HG03520 (cell line): ENCODE measurements around the gene RMI2.

Source experiments
- ATAC-seq: cut with Tn5 transposase; IDR thresholded peaks from one replicate; pipeline ENCODE4 v1.9.1; 2021; ENCODE audit warnings: mild to moderate bottlenecking, moderate library complexity; ENCODE audit not compliant: unreplicated experiment

The RMI2 gene

DNA sequence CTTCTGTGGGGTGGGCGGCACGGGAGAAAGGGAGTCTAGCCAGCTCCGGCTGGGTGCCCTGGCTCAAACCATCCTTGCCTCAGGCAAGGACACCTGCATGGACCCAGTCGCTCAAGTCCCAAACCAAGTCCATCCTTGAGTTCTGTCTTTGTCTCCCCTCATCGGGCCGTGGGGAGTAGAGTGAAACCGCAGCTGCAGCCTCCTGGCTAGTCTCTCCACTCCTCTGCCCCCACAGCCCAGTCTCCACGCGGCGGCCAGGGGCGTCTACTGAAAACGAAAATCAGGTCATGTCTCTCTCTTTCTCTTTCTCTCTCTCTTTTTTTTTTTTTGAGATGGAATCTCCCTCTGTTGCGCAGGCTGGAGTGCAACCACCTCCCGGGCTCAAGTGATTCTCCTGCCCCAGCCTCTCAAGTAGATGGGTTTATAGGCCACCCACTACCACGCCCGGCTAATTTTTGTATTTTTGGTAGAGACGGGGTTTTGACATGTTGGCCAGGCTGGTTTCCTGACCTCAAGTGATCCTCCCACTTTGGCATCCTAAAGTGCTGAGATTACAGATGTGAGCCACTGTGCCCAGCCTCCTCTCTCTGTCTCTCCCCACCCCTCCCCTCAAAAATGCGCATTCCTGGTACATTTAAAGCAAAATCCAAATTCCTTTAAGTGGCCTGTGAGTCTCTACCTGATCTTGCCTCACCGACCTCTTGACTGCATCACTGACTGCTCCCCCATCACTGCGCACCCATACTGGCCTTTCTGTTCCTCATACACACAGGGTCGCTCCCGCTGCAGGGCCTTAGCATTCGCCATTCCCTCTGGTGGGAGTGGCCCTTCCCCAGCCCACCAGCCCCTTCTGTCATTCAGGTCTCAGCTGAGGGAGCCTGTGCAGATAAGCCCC is 17.7 kb upstream of the RMI2 start:
- no peak for ATAC-seq

DNA sequence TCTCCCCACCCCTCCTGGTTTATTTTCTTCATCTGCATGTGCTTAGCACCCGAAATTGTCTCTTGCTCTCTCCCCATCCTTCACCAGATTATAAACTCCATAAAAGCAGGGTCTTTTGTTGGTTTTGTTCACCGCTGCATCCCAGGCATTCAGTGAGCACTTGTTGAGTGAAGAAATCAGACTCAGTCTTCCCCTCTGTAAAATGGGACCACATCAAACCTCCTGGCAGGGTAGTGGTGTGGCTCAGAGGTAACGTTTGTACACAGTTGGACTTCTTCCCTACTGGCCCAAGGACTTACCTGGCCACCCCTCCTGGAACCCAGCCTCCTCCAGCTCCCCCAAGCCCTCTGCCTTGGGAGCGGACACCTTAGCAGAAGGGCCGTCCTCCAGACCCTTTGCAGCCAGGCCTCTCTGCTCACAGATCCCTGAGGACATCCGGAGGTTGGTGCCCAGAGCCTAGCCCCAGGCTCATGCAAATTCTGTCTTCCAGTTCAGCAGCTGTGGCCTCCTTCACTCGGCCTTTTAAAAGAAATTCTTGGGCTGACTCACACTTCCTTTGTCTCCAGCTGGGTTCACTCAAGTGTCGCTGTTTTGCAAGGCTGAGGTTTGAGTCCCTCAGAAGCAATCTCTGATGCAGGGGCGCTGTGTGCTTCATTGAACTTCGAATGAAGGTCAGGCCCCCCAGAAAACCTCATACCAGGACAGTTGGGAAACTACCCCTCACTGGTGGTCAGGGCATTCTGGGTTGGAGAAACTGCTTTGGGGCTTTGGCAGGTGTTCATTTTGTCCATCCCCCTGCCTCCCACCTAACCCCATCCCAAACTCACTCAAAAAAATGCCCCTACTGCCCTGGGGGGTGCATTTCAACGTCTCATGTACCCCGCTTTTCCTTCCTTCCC is 16.8 kb upstream of the RMI2 start:
- ATAC-seq: peak; percentile 63

DNA sequence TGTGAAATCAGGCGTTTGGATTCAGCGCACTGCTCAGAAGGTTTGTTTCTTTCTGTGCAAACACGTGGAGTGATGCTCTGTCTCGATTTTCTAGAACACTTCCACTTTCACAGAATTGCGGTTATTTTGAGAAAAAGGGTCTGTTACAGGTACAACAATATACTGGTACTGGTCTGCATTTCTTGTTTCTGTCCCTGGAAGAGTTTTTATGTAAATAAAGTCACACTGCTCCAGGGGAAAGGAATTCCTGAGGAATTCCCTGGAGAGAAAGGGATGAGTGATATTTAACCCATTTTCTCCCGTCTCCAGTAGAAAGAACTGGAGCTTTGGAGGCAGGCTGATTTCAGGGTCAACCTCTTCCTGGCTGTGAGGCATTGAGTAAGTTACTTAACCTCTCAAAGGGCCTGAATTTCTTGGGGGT is 16.2 kb upstream of the RMI2 start:
- ATAC-seq: no peak

DNA sequence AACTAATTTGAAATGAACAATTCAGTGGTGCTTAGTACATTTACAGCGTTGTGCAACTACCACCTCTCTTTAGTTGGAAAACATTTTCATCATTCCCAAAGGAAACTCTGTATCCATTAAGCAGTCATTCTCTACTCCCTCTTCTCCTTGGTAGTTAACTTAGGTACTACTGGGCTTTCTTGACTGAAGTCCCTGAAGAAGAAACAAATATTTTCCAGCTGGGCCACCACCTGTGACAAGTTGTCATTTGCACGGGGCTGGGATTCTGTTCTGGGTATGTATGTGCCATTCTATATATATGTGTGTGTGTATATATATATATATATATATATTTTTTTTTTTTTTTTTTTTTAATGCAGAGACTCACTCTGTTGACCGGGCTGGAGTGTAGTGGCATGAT is 15.4 kb upstream of the RMI2 start:
- no peak for ATAC-seq

DNA sequence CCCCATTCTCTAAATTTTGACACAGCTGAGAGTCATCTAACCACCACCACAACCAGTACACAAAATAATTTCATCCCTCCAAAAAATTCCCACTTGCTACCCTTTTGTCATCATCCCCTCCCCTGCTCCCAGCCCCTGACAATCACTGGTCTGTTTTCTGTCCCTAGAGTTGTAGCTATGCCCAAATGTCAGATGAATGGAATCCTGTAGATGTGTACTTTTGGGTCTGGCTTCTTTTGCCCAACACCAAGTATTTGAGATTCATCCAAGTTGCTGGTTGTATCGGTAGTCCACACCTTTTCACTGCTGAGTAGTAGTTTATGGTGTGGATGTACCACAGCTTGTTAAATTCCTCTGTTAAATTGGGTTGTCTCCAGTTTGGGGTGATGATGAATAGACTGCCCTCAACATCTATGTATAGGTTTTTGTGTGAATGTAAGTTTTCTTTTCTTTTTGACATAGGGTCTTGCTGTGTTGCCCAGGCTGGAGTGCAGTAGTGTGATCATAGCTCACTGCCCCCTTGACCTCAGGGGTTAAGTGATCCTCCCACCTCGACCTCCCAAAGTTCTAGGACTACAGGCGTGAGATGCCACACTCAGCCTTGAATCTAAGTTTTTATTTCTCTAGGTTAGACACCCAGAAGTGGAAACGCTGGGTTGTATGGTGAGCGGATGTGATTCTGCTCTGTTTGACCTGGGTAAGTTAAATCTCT is 14.6 kb upstream of the RMI2 start:
- ATAC-seq: no peak

DNA sequence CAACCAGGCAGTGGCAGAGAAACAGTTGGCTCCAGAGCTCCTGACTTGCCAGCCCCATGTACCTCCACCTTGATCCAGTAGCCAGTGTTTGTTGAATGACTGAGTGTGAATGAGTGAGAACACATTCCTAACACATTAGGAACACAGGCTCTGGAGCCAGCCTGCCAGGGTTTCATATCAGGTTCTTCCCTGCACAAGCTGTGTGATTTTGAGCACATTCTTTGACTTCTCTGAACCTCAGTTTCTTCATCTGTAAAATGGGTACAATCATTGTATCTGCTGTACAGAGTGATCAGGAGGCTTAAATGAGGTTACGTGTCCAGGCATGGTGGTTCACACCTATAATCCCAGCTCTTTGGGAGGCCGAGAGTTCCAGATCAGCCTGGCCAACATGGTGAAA is 13.3 kb upstream of the RMI2 start:
- no peak for ATAC-seq

DNA sequence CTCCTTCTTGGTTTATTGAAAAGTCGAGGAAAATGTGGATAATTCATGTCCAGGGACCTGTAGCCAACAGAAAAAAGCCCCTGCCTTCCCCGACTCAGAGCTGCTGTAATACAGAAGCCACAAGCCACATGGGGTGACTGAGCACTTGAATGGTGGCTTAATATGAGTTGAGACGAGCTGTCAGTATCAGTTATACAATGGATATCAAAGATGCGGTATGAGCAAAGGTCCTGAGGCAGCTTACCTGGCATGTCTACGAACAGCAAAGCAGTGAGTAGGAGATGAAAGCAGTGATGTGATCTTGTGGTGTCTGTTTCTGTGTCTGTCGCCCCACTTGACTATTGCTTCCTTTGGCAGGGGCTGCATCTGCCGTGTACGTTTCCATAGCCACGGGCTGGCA is 12.2 kb upstream of the RMI2 start:
- ATAC-seq: no peak

DNA sequence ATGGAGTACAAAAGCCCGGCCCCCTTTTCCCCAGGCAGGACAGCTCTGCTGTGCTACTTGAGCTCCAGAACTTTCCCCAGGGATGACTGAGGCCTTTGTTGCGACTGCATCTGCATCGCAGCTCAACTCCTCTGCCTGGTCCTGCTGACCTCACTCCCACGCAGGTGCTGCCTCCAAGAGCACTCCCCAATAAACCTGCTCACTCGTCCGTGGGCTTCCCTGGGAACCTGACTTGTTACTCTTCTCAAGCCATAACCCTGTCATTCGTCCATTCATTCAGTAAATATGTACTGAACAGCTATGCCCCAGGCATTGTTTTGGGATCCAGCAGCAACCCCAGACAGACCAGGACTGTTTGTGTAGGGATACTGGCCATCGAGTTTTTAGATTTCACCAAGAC is 11.6 kb upstream of the RMI2 start:
- no peak for ATAC-seq

DNA sequence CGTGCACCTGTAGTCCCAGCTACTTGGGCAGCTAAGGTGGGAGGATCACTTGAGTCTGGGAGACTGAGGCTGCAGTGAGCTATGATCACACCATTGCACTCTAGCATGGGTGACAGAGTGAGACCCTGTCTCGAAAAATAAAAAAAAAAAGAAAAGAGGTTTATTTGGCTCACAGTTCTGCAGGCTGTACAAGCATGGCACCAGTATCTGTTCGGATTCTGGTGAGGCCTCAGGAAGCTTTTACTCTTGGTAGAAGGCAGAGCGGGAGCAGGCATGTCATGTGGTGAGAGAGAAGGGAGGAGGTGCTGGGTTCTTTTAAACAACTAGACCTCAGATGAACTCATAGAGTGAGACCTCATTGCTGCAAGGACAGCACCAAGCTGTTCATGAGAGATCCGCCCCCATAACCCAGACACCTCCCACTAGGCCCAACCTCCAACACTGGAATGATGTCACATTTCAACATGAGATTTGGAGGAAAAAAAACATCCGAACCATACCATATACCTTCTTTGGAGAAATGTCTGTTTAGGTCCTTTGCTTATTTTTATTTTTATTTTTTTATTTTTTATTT is 10.3 kb upstream of the RMI2 start:
- no peak for ATAC-seq

DNA sequence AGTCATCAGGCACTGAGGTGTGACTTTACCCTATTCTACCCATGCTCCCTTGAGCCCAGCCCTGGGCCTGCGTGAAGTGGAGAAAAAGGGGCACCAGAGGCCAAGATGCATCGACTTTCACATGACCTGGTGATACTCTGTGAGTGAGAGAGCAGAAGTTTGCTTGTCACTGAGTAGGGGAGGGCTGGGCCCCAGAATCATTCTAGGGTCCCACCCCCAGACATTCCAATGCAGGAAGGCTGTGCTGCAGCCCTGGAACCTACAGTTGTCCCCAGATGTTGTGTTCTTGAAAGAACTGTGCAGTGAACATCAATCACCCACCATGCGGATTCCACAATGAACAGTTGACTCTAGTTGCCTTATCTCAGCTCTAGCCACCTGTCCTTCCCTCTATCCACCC is 6.2 kb upstream of the RMI2 start:
- no peak for ATAC-seq

DNA sequence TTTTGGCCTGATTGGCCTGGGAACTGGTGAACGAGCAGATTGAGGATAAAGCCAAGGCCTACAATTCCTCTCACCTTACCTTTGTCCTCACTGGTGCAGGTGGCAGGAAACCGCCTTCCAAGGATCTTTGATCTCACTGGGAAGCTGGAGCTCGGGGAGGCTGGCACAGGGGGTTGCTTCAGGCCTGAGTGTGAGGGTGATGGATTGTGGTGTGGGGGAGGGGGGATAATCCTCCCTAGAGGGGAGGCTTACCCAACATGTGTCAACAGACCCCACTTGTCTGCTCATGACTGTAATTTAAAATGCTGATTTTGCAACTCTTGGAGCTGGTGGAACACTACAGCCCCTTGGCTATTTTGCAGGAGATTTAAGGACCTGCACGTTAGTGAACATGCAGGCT is 4.5 kb upstream of the RMI2 start:
- ATAC-seq: no peak

DNA sequence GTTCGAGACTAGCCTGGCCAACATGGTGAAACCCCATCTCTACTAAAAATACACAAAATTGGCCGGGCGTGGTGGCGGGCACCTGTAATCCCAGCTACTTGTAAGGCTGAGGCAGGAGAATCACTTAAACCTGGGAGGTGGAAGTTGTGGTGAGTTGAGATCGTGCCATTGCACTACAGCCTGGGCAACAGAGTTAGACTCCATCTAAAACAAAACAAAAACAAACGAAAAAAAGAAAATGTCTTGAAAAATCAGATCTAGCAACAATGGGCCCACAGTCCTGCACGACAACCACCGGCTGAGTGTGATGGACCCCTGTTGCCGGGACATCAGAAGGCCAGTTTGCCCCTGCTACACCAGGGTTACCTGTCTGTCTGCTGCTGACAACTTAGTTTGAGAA is 3.9 kb upstream of the RMI2 start:
- no peak for ATAC-seq

DNA sequence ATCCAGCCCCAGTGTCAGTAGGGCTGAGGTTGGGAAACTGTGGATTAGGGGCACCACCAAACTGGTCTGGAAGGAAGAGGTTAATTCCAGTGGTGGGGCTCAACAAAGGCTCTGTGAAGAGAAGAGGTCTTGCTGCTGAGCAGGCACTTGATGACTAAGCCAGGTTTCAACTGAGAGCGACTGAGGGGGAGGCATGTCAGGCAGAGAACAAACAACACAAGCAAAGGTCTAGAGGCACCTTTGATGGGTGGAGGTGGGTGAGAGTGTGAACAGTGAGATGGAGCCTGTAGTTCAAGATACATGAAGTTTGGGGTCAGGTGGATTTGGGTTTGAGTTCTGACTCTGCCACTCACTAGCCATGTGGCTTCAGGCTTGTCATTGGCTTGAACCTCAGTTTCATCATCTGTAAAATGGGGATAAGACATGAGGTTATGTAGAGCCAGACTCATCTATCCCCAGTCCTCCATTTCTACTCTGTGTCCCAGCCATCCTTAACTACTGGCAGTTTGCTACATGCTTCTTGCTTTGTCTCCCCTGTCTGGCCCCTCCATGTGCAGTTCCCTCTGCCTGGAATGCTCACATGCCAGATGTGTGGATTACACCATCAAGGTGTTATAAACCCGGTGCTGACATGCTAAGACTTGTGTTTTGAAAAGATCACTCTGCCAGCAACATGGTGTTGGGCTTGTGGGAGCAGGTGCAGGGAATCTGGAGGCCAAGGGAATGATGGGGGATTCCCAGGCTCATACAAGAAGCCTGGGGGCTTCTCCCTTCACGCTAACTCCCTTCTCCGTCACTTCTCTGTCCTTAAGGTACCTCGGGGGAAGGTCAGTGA is 3.0 kb upstream of the RMI2 start:
- no peak for ATAC-seq

DNA sequence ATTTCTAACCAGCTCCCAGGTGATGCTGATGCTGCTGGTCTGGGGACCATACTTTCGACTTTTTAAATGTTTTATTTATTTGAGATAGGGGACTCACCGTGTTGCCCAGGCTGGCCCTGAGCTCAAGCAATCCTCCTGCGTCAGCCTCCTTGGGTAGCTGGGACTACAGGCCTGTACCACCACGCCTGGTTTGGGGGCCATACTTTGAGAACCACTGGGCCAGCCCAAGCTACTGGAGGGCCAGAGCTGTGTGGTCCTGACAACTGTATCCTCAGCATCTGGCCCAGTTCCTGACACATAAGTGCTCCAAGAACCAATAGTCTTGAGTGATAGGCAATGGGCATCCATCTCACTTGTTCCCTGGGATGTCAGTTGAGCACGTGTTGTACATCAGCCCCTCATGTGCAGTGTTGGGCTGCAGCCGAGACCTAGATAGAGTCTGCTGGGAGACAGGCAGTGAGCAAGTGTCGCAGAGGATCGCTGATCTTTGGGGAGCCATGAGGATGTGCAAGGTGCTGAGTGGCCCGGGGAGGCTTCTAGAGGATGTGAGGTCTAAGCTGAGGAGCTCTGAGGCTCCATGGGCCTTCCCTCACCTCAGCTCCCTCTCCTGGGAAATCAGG is 1.6 kb downstream of the RMI2 start:
- no peak for ATAC-seq

DNA sequence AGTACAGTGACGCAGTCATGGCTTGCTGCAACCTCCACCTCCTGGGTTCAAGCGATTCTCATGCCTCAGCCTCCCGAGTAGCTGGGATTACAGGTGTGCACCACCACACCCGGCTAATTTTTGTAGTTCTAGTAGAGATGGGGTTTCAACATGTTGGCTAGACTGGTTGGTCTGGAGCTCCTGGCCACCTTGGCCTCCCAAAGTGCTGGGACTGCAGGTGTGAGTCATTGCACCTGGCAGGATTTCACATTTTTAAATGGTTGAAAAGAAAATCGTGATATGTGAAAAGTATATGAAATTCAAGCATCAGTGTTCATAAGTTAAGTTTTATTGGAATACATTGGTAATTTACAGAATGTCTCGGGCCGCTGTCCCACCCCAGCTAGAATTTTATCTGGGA is 2.6 kb downstream of the RMI2 start:
- no peak for ATAC-seq

DNA sequence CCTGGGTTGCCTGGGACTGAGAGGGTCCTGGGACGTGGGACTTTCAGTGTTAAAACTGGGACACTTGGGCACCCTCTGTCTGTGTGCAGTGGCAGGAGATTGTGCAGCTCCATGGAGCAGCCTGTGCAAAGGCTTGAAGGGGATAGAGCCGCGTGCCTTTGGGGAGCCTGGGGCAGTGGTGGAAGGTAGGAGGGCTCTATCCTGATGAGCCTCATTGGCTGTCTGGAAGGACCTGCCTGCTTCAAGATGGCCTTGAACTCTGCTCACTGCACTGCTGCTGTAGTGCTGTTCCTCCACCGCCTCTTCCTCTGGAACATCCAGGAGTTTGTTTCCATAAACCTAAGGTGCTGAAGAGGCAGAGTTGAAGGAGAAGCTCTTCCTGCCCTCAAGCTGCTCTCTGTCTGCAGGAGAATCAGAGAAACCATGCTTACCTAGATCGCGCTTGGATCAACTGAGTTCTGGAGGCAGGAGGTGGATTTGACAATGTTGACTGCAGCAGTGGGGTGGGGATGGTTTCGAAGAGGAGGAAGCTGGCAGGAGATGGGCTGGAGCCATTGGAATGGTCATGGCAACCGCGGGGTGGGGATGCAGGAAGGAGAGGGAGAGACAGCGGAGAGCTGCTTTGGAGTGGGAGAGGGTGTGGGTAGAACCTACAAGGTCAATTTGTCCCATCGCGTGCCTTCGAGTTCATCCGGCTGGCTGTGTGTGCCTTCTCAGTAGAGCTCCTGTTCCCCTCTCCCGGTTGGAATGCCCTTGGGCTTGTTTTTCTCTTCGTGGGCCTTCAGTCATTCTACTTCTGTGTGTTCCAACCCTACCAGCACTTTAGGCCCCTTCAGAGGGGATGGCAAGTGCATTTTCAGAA is 3.7 kb downstream of the RMI2 start:
- ATAC-seq: no peak

DNA sequence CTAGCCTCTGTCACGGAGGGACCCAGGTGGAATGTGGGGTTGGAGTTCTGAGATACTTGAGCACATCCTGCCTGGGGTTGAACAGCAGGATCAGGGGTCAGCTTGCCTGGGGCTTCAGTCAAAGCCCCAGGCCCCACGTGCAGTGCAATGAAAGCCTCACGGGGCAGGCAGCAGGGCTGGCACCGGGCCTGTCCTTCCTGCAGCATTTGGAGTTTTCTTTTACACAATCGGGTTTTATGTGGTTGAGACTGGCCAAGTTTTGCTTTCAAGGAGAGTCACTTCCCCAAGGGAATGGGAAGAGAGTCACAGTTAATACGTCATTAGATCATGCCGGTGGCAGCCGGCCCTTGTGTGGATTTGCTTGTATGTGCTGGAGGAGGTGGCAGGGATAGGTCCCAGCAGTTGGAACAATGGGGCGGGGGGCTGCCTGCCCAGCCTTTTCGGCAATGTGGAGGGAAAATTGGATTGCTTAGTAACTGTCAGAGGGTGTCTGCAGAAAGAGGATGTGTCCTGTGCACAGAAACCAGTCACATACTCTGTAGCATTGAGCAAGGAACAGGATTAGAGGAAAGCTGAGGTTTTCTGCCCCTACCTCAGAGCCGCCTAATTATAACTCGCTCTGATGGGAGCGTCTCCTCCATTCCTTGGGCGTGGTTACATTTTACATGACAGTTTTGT is 4.5 kb downstream of the RMI2 start:
- ATAC-seq: no peak

DNA sequence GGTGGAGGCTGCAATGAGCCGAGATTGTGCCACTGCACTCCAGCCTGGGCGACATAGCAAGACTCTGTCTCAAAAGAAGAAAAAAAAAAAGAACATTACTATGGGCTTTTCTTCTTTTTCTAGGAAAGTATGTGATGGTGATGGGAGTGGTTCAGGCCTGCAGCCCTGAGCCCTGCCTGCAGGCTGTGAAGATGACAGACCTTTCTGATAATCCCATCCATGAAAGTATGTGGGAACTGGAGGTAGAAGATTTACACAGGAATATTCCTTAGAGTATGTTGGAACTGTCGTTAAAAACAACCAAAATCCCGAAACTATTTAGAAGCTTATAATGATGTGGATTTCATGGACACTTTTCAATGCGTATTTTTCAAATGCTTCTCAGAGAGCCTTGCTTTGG is 5.3 kb downstream of the RMI2 start:
- no peak for ATAC-seq
